GM13976 (cell line): ENCODE measurements around the gene HGD.

Experiments used
- DNase-seq: peaks from one replicate; pipeline ENCODE4 v3.0.0; 2012; ENCODE audit warnings: low spot score
- CTCF ChIP-seq: IDR thresholded peaks from 2 replicates; pipeline ENCODE4 v1.5.1; 2012; ENCODE audit warnings: borderline replicate concordance, mild to moderate bottlenecking; ENCODE audit not compliant: insufficient read depth; ENCODE audit errors: extremely low read depth, missing control alignments, control extremely low read depth
- in situ Hi-C: fragments of 300-500 bp; cut with MboI; formaldehyde crosslinking; loops from one replicate; pipeline ENCODE4 v1.12.0; 2022; ENCODE audit warnings: low sequenced_read_pairs, mixed read lengths, inconsistent platforms; ENCODE audit not compliant: unreplicated experiment

HGD gene

DNA sequence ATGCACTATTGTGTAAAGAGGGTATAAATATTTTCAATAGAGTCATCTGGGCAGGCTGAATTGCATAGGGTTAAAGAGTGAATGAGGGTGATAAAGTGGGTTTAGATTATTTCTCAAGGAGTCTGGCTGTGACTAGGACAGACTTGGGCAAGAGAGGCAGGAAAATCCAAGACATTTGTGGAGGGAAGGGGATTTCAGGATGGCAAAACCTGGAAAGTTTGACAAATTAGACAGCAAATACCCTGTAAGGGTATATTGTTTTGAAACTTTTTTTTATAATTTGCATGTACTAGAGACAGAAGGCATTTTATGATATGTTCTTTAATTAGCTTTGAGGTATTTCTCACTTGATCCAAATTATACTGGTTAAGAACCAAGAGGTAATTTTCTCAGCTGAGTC is 17.1 kb downstream of the HGD start:
- no peak for TF ChIP-seq CTCF
- DNase-seq, result no peak
- in situ Hi-C loops, result no loop called here

- in situ Hi-C loops, result no loop called here
- TF ChIP-seq CTCF, result no peak
- no peak for DNase-seq
Observed at GRCh38 chr3:120661945-120662344, 20.1 kb downstream of the HGD start.

- no peak for TF ChIP-seq CTCF
- no peak for DNase-seq
- in situ Hi-C loops, result no loop called here
Observed at GRCh38 chr3:120661106-120661905, 20.7 kb downstream of the HGD start.

- no peak for TF ChIP-seq CTCF
- in situ Hi-C loops, result no loop called here
- no peak for DNase-seq
Observed at GRCh38 chr3:120659834-120660233, 22.2 kb downstream of the HGD start.

- in situ Hi-C loops, result no loop called here
- no peak for TF ChIP-seq CTCF
- DNase-seq, result no peak
Observed at GRCh38 chr3:120659285-120659684, 22.8 kb downstream of the HGD start.

GRCh38 chr3:120652896-120653545 is 29.0 kb downstream of the HGD start:
- DNase-seq, result no peak
- no peak for TF ChIP-seq CTCF
- in situ Hi-C loops, result no loop called here
